ENCODE measurements around the gene CCDC177. TPM values are rescaled to one million over a fixed set of nuclear protein-coding genes. Genes with fewer than 3 reads are reported as not detected.

CCDC177 gene
- total RNA-seq, 1 donor from 2014 or later, result not detected

GRCh38 chr14:69569859-69570258 is 4.8 kb downstream of the CCDC177 start:
- no peak for DNase-seq (ENCODE audit: extremely low read depth, low read depth, low spot score)

GRCh38 chr14:69567563-69567962 is 7.1 kb downstream of the CCDC177 start:
- no peak for DNase-seq (ENCODE audit: extremely low read depth, low read depth, low spot score)

DNA sequence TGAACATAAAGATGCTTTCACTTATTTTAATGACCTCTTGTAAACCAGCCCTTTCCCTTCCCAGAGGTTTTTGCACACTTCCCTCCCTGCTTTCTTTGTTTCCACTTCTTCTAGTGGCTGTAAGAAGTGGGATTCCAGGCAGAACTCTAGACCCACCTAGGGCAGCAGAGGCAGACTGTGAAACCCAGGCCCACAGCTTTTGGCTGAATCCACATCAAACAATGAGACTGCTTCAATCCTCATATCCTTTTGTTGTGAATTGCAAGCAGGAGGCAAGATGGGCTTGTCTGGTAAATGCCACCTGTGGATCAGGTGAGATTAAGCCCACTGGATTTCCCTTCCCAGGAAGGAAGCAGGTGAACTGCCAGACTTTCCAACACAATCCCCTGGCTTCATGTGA is 12.8 kb downstream of the CCDC177 start:
- no peak for DNase-seq (ENCODE audit: extremely low read depth, low read depth, low spot score)

- no peak for DNase-seq (ENCODE audit: extremely low read depth, low read depth, low spot score)
Measured at GRCh38 chr14:69560826-69561225, 13.8 kb downstream of the CCDC177 start.

GRCh38 chr14:69559581-69560011 is 15.1 kb downstream of the CCDC177 start:
- DNase-seq (ENCODE audit: extremely low read depth, low read depth, low spot score), result no peak

DNA sequence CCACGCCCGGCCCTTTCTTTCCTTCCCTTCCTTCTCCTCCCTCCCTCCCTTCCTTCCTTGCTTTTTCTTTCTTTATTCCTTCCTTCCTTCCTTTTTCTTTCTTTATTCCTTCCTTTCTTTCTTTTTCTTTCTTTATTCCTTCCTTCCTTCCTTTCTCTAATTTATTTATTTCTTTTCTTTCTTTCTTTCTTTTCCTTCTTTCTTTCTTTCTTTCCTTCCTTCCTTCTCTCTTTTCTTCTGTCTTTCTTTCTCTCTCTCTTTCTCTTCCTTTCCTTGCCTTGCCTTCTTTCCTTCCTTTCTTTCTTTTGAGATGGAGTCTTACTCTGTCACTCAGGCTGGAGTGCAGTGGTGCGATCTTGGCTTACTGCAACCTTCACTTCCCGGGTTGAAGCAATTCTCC is 15.9 kb downstream of the CCDC177 start:
- no peak for DNase-seq (ENCODE audit: extremely low read depth, low read depth, low spot score)

DNA sequence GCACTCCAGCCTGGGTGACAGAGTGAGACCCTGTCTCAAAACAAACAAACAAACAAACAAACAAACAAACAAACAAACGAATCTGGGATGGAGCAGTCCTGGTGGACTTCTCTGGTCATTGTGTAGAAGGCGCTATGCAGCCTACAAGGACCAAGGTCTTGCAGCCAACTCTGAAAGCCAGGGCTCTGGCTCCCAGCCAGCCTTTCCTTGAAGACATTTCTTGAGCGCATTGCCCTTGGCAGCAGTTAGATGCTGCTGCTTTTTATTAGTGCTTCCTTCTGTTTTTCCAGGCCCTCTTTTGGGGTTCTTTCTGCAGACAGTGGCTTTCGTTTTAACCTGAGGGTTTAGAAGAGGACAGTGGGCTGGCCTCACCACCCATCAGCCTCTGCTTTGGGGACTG is 20.2 kb downstream of the CCDC177 start:
- no peak for DNase-seq (ENCODE audit: extremely low read depth, low read depth, low spot score)

- no peak for DNase-seq (ENCODE audit: extremely low read depth, low read depth, low spot score)
Measured at GRCh38 chr14:69553252-69553651, 21.4 kb downstream of the CCDC177 start.

DNA sequence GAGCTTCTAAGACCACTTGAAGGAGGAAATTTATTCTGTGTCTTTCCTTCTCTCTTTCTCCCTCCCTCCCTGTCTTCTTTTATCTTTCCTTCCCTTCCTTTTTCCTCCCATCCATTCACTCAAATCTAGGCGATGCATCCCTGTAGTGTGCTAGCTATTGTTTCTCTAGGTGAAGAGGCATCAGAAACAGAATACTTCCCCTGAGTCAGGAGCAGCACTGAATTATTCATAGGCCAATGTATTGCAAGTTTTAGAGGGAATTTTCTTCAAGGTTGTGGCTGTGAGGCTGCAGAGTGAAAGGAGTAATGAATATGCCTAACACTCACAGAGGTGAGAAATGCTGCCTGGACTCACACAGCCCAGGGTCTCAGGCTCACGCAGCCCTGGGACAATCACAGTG is 23.2 kb downstream of the CCDC177 start:
- DNase-seq (ENCODE audit: extremely low read depth, low read depth, low spot score), result no peak

DNA sequence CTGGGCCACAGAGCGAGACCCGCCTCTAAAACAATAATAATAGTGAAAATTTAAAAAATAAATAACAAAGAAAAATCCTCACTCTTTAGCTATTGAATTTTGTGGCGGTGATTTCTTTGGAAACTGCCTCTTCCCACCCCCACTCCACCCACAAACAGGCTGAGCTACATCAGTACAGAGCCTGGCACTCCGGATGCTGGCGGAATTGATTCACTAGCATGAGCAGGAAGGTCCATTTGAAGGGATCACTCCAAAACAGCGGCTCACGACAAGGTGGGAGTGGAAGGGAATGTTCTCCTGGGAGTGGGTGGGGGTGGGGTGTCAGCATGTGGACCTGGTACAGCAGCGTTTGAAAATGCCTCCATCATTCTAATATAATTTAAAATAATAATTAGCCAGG is 26.1 kb downstream of the CCDC177 start:
- DNase-seq (ENCODE audit: extremely low read depth, low read depth, low spot score), result no peak

- DNase-seq (ENCODE audit: extremely low read depth, low read depth, low spot score), result no peak
Measured at GRCh38 chr14:69547701-69548348, 26.8 kb downstream of the CCDC177 start.

DNA sequence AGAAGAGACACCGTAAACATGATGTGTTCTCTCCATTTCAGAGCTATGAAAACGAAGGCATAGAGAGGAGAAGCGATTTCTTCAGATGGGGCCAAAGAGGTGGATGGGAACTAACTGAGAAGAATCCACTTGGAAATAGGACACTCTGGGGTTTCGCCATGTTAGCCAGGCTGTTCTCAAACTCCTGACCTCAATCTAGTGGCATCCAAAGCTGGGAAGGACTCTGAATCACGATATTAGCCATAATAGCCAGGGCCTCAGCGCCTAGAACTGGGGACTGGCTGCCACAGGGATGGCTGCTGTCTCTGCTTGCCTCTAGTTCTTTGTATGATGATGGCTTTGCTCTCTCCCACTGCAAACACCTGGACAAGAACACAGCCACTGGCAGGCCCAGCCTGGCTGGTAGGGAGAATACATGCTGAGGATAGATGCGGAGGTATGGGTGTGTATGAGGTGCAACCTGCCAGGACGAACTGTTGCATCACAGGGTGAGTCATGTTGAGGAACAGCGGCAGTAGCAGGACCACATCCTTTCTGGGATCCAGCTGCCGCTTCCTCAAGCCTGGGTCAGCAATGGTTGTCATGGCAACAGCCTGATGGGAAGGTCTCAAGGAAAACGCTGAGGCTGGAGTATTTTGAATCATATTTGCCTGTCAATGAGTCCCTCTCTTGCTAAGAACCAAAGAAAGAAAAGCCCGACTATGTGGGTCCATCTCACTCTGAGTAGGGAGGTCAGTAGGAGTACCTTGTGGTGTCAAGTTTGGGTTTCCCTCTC is 31.1 kb downstream of the CCDC177 start:
- DNase-seq (ENCODE audit: extremely low read depth, low read depth, low spot score), result peak; percentile 29

DNA sequence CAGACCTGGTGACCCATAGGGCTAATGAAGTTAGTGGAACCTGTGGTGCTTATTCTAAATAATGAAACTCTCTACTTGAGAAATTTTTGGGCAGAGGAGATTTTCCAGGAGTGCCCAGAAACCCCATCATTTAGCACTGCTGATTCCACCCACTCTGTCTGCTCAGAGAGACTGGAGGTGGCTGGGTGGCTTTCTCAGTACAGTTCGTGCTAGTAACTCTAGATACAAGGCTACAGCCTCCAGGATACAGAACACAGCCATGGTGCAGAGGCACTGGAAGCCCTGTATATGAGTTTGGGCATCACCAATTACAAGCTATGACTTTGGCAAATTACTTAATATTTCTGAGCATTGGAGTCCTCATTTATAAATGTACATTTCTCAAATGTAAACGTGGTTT is 32.4 kb downstream of the CCDC177 start:
- DNase-seq (ENCODE audit: extremely low read depth, low read depth, low spot score), result no peak

- DNase-seq (ENCODE audit: extremely low read depth, low read depth, low spot score), result no peak
Measured at GRCh38 chr14:69540654-69541335, 33.9 kb downstream of the CCDC177 start.

DNA sequence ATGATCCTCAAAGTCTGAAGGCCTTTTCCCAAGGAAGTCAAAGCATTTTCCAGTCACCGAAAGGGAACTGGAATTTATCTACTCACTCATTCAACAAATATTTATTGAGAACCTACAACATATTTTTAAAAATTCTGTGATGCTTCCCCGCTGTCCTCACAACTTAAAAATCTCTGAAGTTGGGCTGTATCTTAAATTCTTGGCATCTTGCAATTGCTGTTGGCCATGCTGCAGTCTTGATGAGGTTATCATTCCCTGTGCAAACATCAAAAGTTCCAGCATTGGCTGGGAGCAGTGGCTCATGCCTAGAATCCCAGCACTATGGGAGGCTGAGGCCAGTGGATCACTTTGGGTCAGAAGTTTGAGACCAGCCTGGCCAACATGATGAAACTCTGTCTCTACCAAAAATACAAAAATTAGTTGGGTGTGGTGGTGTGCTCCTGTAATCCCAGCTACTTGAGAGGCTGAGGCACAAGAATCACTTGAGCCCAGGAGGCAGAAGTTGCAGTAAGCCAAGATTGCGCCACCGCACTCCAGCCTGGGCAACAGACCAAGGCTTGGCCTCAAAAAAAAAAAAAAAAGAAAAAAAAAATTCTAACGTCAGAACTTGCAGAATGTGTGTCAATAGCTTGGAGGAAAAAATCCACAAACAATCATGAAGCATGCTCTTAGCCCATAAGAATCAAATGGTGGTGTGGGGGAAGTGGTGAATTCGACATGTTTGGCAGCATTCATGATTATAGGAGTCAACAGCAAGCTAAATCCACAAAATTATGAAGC is 34.9 kb downstream of the CCDC177 start:
- DNase-seq (ENCODE audit: extremely low read depth, low read depth, low spot score), result no peak

GRCh38 chr14:69538766-69539165 is 35.9 kb downstream of the CCDC177 start:
- no peak for DNase-seq (ENCODE audit: extremely low read depth, low read depth, low spot score)

DNA sequence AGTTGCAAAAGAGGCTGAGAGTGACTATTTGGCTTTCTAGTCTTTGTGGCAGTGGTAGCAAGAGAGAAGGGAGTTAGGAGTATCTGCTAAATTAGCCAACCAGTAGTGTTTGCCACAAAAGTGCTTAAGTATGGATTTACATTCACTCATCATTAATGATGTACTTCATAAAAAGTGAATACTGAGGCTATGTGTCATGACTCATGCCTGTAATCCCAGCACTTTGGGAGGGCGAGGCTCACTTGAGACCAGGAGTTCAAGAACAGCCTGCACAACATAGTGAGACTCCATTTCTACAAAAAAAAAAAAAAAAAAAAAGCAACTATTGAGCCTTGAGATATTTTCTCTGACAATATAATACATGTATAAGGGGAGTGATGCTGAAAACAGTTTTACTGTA is 36.8 kb downstream of the CCDC177 start:
- no peak for DNase-seq (ENCODE audit: extremely low read depth, low read depth, low spot score)

DNA sequence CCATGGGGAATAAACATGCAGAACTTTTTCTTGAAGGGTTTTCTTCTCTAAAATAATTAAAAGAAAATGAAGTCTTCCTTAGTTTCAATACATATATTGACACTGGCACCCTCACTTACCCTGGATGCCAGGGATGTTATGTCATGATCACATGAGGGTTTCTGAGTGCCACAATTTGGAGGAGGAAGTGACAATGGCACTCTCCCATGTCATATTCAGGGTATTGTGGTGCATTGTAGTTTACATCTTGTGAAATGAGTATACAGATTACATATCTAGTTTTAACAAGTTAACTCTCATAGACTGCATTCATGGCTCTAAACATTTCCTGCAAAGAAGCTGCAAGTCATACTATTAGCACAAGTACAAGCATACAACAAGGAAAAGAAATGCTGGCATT is 37.7 kb downstream of the CCDC177 start:
- no peak for DNase-seq (ENCODE audit: extremely low read depth, low read depth, low spot score)

DNA sequence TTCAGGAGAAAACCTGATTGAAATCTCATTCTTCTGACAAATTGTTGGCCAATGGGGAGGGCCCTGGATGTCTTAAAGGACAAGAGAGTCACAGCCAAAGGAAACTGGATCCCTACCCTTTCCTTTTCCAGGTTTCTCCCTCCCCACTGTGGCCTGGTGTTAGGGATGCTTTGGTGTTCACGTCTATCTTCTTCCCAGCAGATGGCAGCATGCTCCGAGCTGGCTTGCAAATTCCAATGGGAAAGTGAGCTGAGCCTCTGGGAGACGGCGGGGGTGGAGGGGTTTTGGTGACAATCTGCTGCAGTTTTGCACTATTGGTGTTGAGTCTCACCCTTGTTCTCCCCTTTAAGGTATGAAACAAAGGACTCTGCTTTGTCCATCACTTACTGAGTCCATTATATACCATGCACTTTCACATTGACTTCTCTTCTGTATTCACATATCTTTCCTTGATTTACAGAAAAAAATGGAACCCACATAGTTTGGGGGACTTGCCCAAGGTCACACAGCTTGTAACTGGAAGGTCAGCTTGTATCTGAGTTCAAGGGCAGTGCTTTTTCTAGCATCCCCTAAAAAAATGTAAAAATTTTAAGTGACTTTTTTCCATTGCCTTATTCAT is 39.3 kb downstream of the CCDC177 start:
- no peak for DNase-seq (ENCODE audit: extremely low read depth, low read depth, low spot score)

DNA sequence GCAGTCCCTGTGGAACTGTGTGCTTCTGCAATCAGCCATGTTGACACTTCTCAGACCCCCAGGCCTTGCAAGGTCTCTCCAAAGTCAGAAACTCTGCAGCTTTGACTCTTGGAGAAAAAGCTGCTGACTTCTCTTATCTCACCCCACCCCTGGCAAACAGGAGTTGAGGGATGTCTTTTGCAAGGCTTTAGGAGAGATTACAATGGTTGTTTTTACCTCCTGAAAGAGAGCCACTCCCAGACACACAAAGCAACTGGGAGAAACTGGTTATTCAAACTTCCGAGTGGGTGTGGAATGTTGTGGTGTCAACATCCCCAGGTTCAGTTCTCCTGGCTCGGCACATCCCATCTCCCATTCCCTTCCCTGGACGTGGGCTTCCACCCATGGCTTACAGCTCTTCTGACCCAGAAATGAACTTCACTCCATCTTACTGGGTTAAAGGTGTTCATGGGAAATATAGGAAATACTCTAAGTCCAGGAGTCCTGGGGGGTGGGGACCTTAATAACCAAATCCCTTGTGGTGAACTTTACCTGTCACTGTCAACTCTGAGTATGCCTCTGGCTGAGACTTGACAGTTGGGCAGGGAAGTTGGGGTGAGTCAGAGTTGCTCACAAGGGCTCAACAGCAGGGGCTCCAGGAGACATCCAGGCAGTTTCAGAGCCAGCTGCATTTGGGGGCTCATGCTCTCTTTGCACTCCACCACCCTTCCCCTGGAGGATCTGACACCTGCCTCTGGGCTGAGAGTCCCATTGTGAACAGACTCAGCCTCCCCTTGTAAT is 41.9 kb downstream of the CCDC177 start:
- DNase-seq (ENCODE audit: extremely low read depth, low read depth, low spot score), result no peak
